GM21576 (cell line): ENCODE results near the gene FAM227B.
"Not testable (repeated sequence)": the region's sequence is repeated elsewhere in the genome, so short reads cannot be mapped to it uniquely, and the experiment has no call there.

Source experiments
- ATAC-seq: cut with Tn5 transposase; IDR thresholded peaks from one replicate; pipeline ENCODE4 v1.9.1; 2021; ENCODE audit warnings: mild to moderate bottlenecking, moderate library complexity; ENCODE audit not compliant: unreplicated experiment

Gene FAM227B

DNA sequence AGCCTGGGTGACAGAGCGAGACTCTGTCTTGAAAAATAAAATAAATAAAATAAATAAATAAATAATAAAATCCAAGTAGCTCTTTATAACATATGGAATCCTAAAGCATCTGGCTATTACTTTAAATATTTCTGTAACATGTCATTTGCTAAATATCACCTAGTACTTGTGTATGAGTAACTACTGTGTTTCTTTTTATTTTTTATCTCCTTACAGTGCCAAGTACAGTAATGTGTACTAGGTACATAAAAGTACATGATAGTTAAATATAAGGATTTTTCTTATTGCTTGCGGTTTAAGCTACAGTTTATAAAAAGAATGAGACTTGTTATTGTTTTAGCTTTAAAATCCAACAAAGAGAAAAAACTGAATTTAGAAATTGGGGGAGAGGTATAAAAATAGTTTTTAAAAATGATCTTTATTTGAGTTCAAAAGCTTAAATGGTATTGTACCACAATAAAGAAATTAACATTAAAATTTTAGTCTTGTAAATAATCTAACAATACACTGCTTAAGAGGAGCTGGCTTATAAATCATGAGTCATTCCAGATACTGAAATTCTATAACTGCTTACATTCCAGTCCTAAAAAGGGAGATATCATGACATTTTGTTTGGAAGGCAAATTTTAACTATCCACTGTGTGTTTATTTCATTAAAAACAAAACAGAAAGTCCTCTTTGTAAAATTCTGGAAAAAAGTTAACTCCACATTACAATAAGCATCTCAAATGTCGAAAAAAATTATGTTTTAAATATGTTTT is 124.4 kb downstream of the FAM227B start:
- ATAC-seq, result no peak

DNA sequence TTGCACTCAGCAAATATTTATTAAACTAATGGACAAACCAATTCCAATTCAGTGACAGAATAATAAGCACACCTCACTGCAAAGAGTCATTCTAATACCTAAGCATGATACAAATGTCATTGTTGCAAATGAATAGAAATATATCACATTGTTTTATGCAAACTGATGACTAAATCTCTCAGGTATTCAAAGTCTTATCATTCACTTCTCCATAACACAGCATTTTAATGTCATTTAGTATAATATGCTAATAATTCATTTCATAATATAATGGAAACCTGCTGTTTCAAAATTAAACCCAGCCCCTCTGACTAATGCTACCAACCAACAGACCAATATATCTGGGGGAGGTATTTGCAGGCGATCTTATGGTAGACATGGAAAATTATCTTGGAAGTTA is 125.8 kb downstream of the FAM227B start:
- no peak for ATAC-seq

DNA sequence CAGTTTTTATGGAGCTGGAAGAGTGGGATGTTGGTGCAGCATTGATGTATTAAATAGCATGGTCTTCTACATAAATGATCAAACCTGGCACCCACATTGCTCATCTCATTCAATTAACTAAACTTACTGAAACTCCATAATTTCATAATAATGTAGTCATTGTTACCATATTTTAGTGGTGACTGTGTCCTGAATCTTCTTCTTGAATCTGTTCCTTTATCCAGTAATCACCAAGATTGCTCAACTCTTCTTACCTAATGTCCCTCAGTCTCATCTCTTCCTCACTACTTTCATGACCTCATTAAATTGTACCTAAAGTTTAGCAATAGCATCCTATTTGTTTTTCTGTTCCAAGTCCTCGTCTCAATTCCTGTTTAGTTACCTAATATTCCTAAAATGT is 127.8 kb downstream of the FAM227B start:
- no peak for ATAC-seq

DNA sequence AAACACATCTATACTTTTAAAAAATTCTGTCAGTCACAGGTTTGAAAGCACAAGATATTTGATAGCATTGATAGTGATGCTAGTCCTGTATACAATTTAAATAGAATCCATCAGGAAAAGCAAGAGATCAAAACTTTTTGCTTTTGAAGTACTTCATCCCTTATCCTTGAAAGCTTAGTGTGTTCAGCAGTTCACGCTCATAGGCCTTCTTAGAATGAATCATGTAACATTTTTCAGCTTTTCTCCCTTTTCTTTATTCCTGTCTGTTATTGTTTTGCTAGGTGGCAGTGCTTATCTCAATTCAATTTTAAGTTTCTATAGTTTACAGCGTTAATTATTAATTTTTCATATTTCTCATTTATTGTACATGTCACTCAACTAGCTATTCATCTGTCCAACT is 128.5 kb downstream of the FAM227B start:
- no peak for ATAC-seq

DNA sequence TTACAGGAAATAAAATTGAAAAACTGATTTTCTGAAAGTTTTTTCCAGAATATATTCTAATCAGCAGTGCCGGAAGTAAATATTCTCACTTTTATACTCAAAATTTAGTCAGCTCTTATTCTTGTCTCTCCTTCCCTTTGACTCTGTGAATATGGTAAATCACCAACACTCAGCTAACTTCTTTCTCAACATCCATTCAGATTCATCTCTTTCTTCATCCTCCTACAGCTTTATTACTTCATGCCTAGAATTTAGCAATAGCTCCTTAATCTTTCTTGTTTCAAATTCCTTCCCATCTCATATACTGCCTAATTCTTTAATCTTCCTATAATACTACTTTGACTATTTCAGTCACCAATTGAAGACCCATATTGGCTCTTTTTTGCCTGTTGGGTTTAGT is 129.7 kb downstream of the FAM227B start:
- ATAC-seq, result no peak

DNA sequence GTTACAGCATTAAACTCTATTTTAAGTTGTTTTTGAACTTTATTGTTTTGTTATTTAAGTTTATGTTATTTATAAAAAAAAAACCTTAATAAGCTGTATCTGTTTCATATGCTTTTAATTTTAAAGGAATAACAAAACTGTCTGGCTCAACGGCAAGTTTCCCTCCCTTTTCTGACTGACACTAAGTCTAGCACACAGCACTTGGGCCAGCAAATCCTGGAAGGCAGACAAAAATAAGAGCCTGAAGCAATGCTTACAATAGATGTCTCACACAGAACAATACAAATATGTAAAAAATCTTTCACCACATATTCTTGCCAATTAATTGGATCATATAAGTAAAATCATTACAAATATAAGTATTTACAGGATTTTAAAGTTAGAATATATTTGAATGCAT is 135.2 kb downstream of the FAM227B start:
- not testable (repeated sequence) for ATAC-seq

DNA sequence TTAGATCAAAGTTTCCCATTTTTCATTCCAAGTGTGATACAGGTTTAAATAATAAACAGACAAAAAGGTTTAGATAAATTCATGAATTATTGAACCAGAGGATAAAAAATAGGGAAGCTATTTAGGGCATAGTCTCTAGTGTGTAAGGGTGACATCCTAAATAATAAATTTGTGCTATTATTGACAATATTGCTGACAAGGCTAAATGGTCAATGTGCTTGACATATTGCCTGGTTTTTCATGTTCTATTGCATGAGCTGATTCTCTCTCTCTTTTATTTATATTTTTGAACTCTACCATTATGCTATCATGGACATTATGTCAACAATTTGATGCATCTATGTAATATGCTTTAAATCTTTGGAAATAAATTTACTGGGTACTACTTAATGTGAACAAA is 141.6 kb downstream of the FAM227B start:
- ATAC-seq, result not testable (repeated sequence)

DNA sequence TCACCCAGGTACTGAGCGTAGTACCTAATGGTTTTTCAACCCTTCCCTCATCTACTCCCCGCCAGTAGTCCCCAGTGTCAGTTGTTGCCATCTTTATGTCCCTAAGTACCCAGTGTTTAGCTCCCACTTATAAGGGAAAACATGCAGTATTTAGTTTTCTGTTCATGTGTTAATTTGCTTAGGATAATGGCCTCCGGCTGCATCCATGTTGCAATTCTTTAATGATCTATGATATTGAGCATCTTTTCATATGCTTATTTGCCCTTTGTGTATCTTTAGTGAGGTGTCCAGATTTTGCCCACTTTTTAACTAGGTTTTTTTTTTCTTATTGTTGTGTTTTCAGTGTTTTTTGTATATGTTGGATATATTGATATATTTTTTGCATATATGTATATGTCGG is 142.6 kb downstream of the FAM227B start:
- ATAC-seq, result not testable (repeated sequence)

DNA sequence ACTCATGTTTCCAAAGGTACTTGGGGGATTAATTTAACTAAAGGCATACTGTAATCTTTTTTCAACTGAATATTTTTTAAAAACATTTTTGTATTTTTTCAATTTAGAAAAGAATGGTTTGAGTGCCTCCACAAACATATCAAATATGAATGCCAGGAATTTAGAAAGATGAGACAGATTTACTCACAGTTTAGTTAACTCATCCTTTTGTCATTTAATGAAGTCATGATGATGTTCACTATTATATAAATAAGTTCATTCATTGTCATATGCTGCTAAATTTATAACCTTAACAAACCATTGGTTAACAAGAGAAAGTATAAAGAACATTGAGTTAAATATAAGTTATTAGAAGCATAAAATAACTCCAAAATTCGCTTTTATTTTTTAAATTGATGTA is 147.6 kb downstream of the FAM227B start:
- no peak for ATAC-seq

DNA sequence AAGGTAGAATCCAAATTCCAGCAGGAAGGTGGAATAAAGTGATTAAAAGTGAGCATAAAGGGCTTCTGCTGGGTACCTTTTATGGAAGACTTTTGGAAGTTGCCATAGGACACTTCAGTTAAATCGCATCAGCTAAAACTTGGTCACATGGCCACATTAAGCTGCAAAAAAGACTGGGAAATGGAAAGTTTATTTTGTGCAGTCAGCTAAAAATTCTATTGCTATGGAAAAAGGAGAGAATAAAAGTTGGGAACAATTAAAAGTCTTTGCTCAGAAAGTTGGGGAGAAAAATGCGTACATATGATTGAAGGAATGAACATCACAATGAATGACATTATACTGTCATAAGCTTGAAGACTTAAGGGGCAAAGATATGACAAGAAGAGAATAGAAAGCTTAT is 148.3 kb downstream of the FAM227B start:
- ATAC-seq, result no peak

DNA sequence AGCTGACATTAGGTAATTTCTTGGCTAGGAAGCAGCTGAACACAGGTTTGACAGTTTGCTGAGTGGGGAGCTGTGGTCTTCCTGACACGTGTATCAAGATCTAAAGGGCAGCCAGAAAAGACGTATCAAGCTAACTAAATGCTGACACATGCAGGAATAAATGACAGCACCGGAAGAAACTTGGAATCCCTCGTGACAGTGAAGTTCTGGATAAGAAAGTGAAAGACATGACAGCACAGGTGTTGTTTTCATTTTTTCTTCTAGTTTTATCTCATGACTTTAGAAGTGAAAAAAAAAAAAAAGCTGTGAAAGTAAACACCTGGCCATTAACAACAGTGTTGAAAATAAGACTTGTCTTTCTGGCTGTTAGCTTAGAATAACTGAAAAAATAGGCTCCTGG is 148.9 kb downstream of the FAM227B start:
- peak; percentile 90 for ATAC-seq

DNA sequence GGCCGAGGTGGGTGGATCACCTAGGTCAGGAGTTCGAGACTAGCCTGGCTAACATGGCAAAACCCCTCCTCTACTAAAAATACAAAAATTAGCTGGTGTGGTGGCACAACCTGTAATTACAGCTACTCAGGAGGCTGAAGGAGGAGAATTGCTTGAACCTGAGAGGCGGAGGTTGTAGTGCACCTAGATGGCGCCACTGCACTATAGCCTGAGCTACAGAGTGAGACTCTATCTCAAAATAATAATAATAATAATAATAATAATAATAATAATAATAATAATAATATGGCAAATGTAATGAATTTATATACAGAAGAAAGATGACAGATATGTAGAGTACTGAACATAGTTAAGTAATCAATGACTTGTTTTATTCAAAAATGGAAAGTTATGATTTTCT is 149.4 kb downstream of the FAM227B start:
- not testable (repeated sequence) for ATAC-seq

DNA sequence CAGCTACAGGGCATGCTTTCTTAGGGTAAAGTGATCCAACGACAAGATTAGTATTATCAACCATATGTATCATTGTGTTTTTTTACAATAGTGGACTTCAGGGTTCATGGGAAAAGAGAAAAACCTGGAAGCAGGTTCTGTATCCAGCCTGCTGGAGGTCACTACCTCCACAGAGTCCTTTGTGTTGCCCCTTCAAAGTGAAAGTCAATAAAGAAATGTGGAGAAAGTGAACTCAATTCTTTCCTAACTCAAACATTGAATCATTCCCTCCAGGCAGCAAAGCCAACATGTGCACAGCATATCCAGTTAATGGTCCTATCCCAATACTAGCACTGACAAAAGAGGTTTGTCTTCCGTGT is 152.2 kb downstream of the FAM227B start:
- ATAC-seq, result no peak

DNA sequence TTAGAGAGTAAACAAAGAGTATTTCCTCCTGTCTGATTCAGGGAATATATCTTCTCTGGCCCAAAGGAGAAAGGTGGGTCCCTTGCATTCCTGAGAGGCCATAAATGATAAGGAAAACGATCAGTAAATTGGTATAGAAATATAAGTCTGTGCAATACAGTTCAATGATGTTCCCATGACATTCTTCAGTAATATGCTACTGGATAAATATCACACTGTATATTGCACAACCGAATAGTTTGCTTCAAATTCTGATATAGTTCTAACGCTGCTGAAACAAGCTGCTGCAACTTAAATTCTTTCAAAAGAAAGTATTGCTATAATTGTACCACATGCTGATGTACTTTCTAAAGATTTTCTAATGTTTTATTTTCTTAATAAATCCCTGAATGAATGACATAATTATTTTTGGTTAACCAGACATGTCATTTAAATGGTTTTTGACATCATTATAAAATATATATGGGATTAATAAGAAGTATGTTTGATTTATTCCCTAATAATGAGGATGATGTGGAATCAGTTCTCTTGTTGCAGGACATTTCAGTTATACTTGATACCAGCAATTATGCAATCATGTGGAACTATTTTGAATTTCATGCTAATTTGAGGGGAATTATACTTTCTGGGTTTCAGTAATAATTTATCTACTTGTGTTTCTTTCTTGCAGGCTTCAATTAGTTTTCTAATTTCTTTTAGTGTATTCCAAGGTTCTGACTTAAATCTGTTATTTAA is 152.7 kb downstream of the FAM227B start:
- ATAC-seq, result no peak

DNA sequence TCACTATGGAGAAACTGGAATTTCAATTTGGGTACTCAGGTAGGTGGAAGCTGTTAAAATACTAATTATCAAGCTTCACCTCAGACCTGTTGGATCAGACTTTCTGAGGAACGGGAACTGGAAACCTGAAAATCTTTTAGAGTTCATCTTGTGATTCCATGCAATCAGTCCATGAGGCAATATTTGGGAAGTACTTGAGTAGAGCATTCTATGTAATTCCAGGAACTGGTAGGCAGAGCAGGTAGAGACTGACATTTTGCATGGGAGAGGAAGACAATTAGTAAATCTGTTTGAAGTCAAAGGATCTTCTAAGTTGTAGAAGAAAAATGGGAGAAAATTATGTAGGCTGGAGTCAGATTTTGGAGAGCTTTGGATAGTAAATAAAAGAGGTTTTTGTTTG is 154.5 kb downstream of the FAM227B start:
- no peak for ATAC-seq

DNA sequence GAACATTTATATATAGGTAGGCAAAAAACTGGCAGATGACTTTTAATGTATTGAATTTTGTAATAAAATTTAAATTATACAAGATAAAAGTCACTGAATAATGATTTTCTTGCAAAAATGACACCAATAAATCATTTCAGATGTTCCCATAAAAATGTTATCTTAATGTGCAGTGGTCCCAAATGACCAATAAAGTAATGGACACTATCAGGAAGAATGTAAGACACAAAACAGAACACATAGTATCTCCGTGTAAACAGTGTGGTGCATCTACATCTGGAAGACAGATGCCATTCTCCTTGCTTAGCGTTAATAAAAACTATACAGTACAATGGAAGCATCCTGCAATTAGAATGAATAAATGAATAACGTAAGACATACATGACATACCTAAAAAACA is 156.1 kb downstream of the FAM227B start:
- no peak for ATAC-seq

DNA sequence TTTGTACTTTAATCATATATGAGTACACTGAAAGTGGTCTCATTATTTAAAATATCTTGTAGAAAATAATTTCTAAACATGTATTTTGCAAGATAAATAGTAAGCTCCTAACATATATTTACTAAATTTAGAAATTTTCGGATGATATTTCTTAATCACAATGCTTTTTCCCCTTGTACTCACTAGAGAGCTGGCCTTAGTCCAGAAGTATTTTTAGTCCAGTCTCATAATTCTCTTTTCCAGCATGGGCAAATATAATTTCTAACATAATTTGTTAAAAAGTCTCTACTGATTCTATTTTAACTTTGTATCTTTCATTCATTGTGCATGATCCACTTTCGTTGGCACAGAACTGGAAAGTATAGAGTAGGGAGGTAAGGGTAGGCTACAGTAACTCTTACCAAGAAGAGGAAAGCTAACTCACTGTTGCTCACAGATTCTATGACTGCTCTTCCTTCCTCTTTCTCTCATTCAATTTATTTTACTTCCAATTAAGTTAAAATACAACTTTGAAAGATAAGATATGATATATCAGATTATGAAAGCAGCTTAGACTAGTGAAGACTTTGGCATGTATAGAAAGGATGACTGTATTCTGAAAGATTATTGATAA is 158.3 kb downstream of the FAM227B start:
- no peak for ATAC-seq

DNA sequence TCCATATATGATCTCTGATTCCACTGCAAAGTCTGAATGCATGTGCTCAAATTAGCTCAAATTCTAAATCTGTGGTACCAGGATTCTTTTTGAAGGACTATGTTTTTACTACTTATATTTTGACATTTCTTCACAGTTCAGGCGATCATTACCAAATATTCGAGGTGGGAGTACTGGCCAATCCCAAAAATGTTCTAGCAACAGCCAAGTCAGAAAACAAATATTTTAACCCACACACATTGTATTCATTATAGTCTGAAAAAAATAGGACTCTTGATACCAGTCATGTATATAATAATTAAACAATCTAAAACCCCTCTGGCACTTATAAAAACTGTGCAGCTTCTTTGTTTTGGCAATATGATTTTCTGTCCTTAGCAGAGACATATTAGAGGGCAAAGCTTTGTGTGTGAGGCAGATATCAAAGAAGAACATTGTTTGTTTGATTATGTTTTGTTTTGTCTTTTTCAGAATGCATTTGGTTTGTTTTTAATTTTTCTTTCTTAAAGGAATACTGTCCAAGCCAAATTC is 160.1 kb downstream of the FAM227B start:
- ATAC-seq, result no peak

DNA sequence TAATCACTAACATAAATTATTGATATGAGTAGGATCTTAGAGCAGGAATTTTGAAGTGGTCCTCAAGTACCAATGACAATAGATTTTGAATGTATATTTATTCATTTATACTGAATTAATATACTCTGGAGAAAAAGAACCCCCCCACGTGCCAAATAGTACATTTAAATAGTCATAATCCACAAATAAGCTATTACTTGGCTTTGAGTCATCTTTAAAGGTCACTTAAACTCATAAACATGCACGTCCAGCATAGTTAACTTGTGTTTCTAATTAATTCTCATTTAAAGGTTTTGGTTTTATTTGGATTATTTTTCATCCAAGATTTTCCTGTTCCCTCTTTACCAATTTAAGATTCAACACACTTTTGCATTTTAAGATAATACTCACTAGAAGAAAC is 162.5 kb downstream of the FAM227B start:
- ATAC-seq, result no peak

DNA sequence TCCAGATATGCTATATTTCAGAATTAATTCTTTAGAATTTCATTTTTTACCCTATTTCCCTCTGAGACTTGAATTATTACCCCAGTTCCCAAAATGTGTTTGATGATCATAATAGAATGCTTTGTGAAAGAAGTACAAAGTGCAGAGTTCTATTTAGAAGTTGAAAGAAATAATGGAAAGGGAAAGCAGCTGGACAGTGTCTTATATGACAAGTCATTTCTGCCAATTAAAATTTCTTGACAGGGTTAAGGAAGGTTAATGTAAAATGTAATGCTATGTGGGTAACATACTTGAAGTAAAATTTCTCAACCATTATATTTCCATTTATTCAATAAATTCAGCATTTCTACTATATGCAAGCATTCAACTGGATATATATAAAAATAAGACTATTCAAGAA is 164.5 kb downstream of the FAM227B start:
- ATAC-seq, result no peak

DNA sequence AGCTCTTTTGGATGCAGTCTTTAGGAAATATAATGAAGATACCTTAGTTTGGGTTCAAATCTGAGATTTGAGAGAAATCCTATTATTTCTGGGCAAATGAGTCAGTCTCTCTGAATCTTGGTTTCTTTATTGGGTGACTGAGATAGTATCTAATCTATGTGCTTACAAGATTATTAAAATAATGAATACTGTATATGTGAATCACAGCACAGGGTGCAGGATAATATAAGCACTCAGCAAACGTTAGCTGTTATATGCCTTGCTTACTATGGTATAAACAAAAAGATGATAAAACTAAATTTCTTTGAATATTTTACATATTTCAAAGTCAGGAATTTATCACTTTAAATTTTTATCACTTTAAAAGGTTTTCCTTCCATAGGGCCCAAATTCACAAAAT is 168.0 kb downstream of the FAM227B start:
- ATAC-seq, result no peak

DNA sequence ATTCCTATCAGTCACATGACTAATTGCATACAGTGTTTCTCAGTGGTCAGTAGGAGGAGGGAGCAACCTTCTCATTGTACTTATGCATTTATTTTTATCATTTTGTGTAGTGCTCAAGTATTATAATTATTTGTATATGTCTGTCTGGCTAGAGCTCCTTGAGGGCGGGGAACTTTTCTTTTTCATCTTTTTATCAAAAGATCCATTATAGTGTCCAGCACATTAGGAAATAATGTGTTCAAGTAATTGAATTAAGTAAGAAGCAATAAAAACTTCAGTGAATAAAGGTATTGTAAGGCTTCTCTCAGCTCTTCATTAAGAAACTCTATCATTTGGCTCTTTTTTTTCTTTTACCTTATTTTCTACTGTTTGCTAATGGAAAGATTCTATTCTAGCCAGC is 178.8 kb downstream of the FAM227B start:
- ATAC-seq, result no peak
